GM13977 (cell line): ENCODE measurements around the gene FUZ.

ENCODE experiments used
- DNase-seq: peaks from one replicate; pipeline ENCODE4 v3.0.0; 2012; ENCODE audit warnings: low spot score
- in situ Hi-C: fragments of 300-500 bp; cut with MboI; formaldehyde crosslinking; loops from one replicate; pipeline ENCODE4 v1.12.0; 2022; ENCODE audit warnings: low sequenced_read_pairs, low pct_unique_long_range_greater_than_20kb, mixed read lengths, inconsistent platforms; ENCODE audit not compliant: unreplicated experiment
- TF ChIP-seq, protein P1 (sequence below): IDR thresholded peaks from 2 replicates; pipeline ENCODE4 v1.5.1; 2012; ENCODE audit warnings: mild to moderate bottlenecking, control low read depth; ENCODE audit not compliant: insufficient read depth; ENCODE audit errors: extremely low read depth, missing control alignments

FUZ gene

DNA sequence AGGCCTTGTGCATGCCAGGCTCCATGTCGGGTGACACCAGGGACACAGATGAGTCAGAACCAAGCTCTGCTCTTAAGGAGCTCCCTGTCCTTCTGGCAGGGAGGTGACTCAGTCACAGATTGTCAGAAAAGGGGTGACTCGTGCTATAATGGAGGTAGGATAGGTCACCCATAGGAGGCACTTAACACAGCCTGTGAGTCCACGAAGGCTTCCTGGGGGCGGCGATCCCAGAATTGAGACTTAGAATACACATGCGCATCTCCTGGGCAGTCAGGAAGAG lies 19.6 kb downstream of the FUZ start:
- TF ChIP-seq, protein P1, sequence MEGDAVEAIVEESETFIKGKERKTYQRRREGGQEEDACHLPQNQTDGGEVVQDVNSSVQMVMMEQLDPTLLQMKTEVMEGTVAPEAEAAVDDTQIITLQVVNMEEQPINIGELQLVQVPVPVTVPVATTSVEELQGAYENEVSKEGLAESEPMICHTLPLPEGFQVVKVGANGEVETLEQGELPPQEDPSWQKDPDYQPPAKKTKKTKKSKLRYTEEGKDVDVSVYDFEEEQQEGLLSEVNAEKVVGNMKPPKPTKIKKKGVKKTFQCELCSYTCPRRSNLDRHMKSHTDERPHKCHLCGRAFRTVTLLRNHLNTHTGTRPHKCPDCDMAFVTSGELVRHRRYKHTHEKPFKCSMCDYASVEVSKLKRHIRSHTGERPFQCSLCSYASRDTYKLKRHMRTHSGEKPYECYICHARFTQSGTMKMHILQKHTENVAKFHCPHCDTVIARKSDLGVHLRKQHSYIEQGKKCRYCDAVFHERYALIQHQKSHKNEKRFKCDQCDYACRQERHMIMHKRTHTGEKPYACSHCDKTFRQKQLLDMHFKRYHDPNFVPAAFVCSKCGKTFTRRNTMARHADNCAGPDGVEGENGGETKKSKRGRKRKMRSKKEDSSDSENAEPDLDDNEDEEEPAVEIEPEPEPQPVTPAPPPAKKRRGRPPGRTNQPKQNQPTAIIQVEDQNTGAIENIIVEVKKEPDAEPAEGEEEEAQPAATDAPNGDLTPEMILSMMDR = no peak
- DNase-seq = no peak
- in situ Hi-C loops = no loop called here

DNA sequence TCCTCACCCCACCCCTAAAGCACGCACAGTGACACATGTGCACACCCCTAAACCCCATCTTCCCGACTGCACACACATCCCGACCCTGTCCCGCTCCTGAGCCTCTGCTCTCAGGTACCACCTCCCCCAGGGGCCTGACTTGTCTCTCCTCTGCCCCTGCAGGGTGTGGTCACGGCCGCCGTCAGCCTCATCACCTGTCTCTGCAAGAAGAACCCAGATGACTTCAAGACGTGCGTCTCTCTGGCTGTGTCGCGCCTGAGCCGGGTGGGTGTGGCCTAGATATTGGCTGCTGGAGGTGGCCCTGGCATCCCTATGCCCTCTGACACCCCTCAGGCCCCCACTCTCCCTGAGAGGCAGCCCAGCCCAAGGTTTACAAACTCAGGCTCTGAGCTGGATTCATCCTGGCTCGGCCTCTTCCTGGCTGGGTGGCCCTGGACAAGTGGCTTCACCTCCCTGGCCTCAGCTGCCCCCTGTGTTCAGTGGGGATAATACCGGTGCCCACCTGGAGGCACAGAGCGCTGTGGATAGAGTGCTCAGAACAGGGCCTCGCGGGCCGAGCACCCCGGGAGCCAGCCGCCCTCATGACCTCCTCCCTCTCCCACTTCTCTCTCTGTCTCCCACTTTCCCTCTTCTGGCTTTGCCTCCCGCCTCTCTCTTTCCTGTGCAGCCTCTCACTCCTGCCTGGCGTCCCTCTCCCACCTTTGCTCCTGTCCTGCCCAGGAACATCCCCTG lies 20.1 kb downstream of the FUZ start:
- no peak for DNase-seq
- TF ChIP-seq, protein P1 = no peak
- in situ Hi-C loops = no loop called here

DNA sequence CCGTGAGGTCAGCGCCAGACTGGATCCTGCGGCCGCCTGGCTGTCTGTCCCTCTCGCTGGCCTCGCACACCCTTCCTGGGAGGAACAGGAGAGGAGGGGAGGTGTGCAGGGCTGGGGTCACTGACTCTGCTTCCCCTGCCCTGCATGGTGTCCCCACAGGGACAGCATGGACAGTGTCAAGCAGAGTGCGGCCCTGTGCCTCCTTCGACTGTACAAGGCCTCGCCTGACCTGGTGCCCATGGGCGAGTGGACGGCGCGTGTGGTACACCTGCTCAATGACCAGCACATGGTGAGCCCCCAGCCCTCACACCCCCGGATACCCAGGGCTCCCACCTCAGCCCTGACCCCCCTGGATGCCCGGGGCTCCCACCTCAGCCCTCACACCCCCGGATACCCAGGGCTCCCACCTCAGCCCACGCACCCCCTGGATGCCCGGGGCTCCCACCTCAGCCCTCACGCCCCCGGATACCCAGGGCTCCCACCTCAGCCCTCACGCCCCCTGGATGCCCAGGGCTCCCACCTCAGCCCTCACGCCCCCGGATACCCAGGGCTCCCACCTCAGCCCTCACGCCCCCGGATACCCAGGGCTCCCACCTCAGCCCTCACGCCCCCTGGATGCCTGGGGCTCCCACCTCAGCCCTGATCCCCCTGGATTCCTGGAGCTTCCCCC lies 21.2 kb downstream of the FUZ start:
- in situ Hi-C loops = no loop called here
- TF ChIP-seq, protein P1 = no peak
- no peak for DNase-seq

DNA sequence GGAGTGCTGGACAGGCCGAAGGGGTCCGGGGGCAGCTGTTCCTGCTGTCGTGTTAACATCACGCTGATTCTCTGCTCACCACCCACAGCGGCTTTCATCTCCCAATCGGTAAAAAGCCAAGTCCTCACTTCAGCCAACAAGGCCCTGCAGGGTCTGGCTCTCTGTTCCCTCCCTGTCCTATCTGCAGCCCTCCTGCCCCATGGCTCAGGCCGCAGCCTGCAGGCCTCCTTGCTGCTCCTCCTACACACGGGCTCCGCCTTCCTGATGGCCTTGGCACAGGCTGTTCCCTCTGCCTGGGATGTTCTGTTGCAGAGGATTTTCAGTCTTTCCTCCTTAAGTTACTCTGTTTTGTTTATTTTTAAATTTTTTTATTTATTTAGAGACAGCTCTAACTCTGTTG lies 22.2 kb downstream of the FUZ start:
- in situ Hi-C loops = no loop called here

DNA sequence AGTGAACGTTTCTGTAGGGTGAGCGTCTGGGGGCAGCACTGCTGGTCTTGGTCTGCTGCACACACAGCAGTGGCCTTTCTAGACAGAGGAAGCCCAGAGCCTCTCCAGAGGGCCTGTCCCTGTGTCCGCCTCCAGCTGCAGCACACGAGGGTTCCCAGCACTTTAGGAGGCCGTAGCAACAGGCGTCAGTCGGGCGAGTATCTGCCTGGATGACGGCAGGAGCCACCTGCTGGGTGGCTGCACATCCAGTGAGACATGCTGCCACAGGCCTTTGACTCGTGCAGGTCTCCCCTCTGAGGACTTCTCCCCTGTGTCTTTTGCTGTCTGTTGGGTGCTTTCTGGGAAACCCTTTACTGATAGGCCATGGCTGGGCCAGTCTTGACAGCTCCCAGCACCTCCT lies 24.2 kb downstream of the FUZ start:
- TF ChIP-seq, protein P1 = no peak
- DNase-seq = no peak
- in situ Hi-C loops = no loop called here

More for the DNA sequence above, 22.2 kb downstream of the FUZ start:
- no peak for DNase-seq
- TF ChIP-seq, protein P1 = no peak

DNA sequence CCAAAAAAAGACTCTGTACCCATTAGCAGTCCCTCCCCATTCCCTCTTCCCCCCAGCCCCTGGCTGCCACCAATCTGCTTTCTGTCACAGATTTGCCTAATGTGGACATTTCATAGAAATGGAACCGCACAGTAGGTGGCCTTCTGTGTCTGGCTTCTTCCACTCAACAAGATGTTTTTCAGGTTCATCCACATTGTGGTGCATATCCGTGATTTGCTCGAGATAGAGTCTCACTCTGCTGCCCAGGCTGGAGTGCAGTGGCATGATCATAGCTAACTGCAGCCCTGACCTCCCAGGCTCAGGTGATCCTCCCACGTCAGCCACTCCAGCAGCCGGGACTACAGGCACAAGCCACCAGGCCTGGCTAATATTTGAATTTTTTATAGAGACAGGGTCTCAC lies 25.3 kb downstream of the FUZ start:
- in situ Hi-C loops = no loop called here
- TF ChIP-seq, protein P1 = no peak
- DNase-seq = no peak
